Fibroblast of villous mesenchyme (primary cell): ENCODE results near the gene FZD1. TPM values are rescaled to one million over a fixed set of nuclear protein-coding genes. Genes with fewer than 3 reads are reported as not detected.

Experiments
- DNase-seq: peaks from one replicate; pipeline ENCODE4 v3.0.0-alpha.2; 2010; ENCODE audit warnings: low read depth
- H3K4me3 ChIP-seq: 2 replicates; pipeline ENCODE4 v1.5.1; 2011; ENCODE audit warnings: low read depth, mild to moderate bottlenecking, low read length
- CTCF ChIP-seq: IDR thresholded peaks from 2 replicates; pipeline ENCODE4 v1.5.1; 2012; ENCODE audit warnings: low read depth, mild to moderate bottlenecking, low read length; ENCODE audit not compliant: insufficient read depth
- total RNA-seq: library from RNA; depleted of rRNA; stranded (reverse); fragments of >200 nt; gene quantifications from 2 replicates; pipeline ENCODE4 v1.2.3, GENCODE V29; 2012

The FZD1 gene
- total RNA-seq, 1 donor, result 5.2 TPM

- TF ChIP-seq CTCF, result no peak
- no peak for DNase-seq
- no peak overlapping the region for H3K4me3 ChIP-seq
Measured at GRCh38 chr7:91292506-91292905, 28.3 kb downstream of the FZD1 start.

- no peak overlapping the region for H3K4me3 ChIP-seq
- TF ChIP-seq CTCF, result no peak
- DNase-seq, result no peak
Measured at GRCh38 chr7:91293136-91293535, 28.9 kb downstream of the FZD1 start.

GRCh38 chr7:91293840-91294239, 29.6 kb downstream of the FZD1 start:
- H3K4me3 ChIP-seq, result no peak overlapping the region
- DNase-seq, result no peak
- no peak for TF ChIP-seq CTCF

- no peak overlapping the region for H3K4me3 ChIP-seq
- DNase-seq, result no peak
- no peak for TF ChIP-seq CTCF
Measured at GRCh38 chr7:91294639-91295220, 30.5 kb downstream of the FZD1 start.

GRCh38 chr7:91295576-91295975, 31.3 kb downstream of the FZD1 start:
- DNase-seq, result no peak
- H3K4me3 ChIP-seq, result no peak overlapping the region
- no peak for TF ChIP-seq CTCF

DNA sequence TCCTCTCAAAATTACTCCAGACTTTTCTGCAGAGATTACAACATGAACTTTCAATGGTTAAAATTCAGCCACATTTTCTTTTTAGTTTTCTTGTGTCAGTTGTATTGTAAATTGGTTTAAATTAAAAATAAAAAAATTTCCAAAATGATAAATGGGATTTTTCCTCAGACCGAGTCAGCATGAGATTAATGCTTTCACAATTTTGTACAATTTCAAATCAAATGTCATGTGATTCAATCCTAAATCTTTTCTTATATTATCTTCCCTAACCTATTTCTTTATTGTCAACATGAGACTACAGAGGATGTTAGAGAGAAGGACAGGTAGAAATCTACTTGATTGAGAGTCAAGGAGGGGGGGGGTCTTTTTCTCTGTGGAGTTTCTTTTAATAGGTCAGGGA, 33.7 kb downstream of the FZD1 start:
- TF ChIP-seq CTCF, result no peak
- H3K4me3 ChIP-seq, result no peak overlapping the region
- no peak for DNase-seq
